RPMI8226 (cell line): ENCODE measurements around the gene NRSN1.

Source experiments
- DNase-seq: peaks from one replicate; pipeline ENCODE4 v3.0.0-alpha.2; 2015

The NRSN1 gene

GRCh38 chr6:24145690-24146131 is 19.7 kb downstream of the NRSN1 start:
- no peak for DNase-seq

GRCh38 chr6:24146871-24147270 is 20.9 kb downstream of the NRSN1 start:
- DNase-seq, result no peak

- DNase-seq, result no peak
These were observed 21.6 kb downstream of the NRSN1 start for GRCh38 chr6:24147511-24148153.

- no peak for DNase-seq
These were observed 22.1 kb downstream of the NRSN1 start for GRCh38 chr6:24148154-24148570.

- DNase-seq, result no peak
These were observed 22.7 kb downstream of the NRSN1 start for GRCh38 chr6:24148684-24149083.

- DNase-seq, result no peak
These were observed 23.3 kb downstream of the NRSN1 start for GRCh38 chr6:24149296-24149695.

GRCh38 chr6:24149836-24150235 is 23.8 kb downstream of the NRSN1 start:
- no peak for DNase-seq

GRCh38 chr6:24152014-24152413 is 26.0 kb downstream of the NRSN1 start:
- no peak for DNase-seq

GRCh38 chr6:24154121-24154520 is 28.1 kb downstream of the NRSN1 start:
- DNase-seq, result no peak

GRCh38 chr6:24157886-24158285 is 31.9 kb downstream of the NRSN1 start:
- DNase-seq, result no peak

- DNase-seq, result no peak
These were observed 57.6 kb downstream of the NRSN1 start for GRCh38 chr6:24183584-24183983.

GRCh38 chr6:24186349-24186748 is 60.3 kb downstream of the NRSN1 start:
- no peak for DNase-seq

- DNase-seq, result no peak
These were observed 62.1 kb downstream of the NRSN1 start for GRCh38 chr6:24187965-24188577.

GRCh38 chr6:24188578-24189080 is 62.6 kb downstream of the NRSN1 start:
- no peak for DNase-seq

GRCh38 chr6:24191346-24191745 is 65.3 kb downstream of the NRSN1 start:
- DNase-seq, result no peak

GRCh38 chr6:24193364-24193763 is 67.3 kb downstream of the NRSN1 start:
- DNase-seq, result no peak

GRCh38 chr6:24194978-24195700 is 69.1 kb downstream of the NRSN1 start:
- DNase-seq, result no peak

- DNase-seq, result no peak
These were observed 70.0 kb downstream of the NRSN1 start for GRCh38 chr6:24195836-24196597.
